Mesothelial cell of epicardium (in vitro differentiated cells): ENCODE results near the gene NAGLU. TPM values are rescaled to one million over a fixed set of nuclear protein-coding genes. Genes with fewer than 3 reads are reported as not detected.

Experiments
- DNase-seq, 2 experiments: peaks; one replicate each; pipeline ENCODE4 v3.0.0; 2021; ENCODE audit warnings: low spot score in 2 of 2; ENCODE audit not compliant: unreplicated experiment in 2 of 2
- H3K27ac Mint-ChIP-seq: 2 replicates; pipeline ENCODE4 v1.8.0; 2021; ENCODE audit warnings: mixed read lengths
- H3K27me3 Mint-ChIP-seq: 2 replicates; pipeline ENCODE4 v1.8.0; 2021; ENCODE audit warnings: low read depth, mixed read lengths
- H3K36me3 Mint-ChIP-seq: 2 replicates; pipeline ENCODE4 v1.8.0; 2021; ENCODE audit warnings: mixed read lengths
- H3K4me1 Mint-ChIP-seq: 2 replicates; pipeline ENCODE4 v1.8.0; 2021; ENCODE audit warnings: mixed read lengths
- H3K4me3 Mint-ChIP-seq: 2 replicates; pipeline ENCODE4 v1.8.0; 2021; ENCODE audit warnings: mild to moderate bottlenecking, moderate library complexity, mixed read lengths
- H3K9me3 Mint-ChIP-seq: 2 replicates; pipeline ENCODE4 v1.8.0; 2021; ENCODE audit warnings: mixed read lengths
- CTCF ChIP-seq: fragments of 200-600 bp; sonication (generic); IDR thresholded peaks from one replicate; pipeline ENCODE4 v1.5.0; 2021; ENCODE audit warnings: antibody characterized with exemption; ENCODE audit not compliant: unreplicated experiment
- microRNA-seq: library from miRNA; unstranded; fragments of <30 nt; microRNA quantifications from one replicate; pipeline ENCODE4 v1.2.0, GENCODE V29; 2021; ENCODE audit warnings: inconsistent platforms, mixed read lengths
- total RNA-seq: library from RNA; stranded (reverse); gene quantifications from 3 replicates; pipeline ENCODE4 v1.2.1, GENCODE V29; 2021

Gene NAGLU
- total RNA-seq, 1 donor from 2014 or later, result 31.9 TPM

- TF ChIP-seq CTCF, result no peak
- Mint-ChIP-seq H3K27ac (no peak overlapping the region), H3K27me3 (no peaks in the 10 kb centered on the region), H3K36me3 (peaks cover 22% of the 10 kb centered on the region), H3K9me3 (no peaks in the 10 kb centered on the region), H3K4me3 (no peak overlapping the region), H3K4me1 (peaks cover 2% of the 10 kb centered on the region)
- no peak for DNase-seq
Measured at GRCh38 chr17:42590886-42591285, 54.8 kb downstream of the NAGLU start.

DNA sequence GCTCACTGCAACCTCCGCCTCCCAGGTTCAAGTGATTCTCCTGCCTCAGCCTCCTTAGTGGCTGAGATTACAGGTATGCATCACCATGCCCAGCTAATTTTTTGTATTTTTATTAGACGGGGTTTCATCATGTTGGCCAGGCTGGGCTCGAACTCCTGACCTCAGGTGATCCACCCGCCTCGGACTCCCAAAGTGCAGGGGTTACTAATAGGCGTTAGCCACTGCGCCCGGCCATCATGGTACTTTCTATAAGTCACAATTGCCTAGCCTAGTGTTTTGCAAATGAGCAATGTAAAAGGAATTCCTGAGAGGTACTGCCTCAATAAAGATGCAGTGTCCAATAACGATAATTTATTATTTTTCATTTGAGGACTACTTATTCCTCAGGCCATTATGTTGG lies 55.4 kb downstream of the NAGLU start:
- H3K9me3 Mint-ChIP-seq, result no peaks in the 10 kb centered on the region
- no peak overlapping the region for H3K27ac Mint-ChIP-seq
- no peak overlapping the region for H3K4me3 Mint-ChIP-seq
- no peak for DNase-seq
- no peaks in the 10 kb centered on the region for H3K27me3 Mint-ChIP-seq
- H3K4me1 Mint-ChIP-seq, result peaks cover 4% of the 10 kb centered on the region
- no peak for TF ChIP-seq CTCF
- peaks cover 22% of the 10 kb centered on the region for H3K36me3 Mint-ChIP-seq

Small RNA genes within 50 kb of the gene (microRNA-seq; reads per million reads assigned to microRNA genes)
- gene MIR5010 (9.7 reads per million, percentile 32 among the genes with 10 or more reads in this experiment), gene MIR548AT (0.88 reads per million)

Other genes with a start within 250 kb of the NAGLU start
- gene STAT5A, start 247.7 kb upstream of the NAGLU start, total RNA-seq, result 9.5 to 11.7 TPM (median 11.2 TPM) in 3 replicates
- 118 to 129 TPM (median 119 TPM) in 3 replicates for gene STAT3, start 147.8 kb upstream of the NAGLU start, total RNA-seq
- 53.3 to 54.3 TPM (median 53.9 TPM) in 3 replicates for gene CAVIN1, start 113.0 kb upstream of the NAGLU start, total RNA-seq
- gene ATP6V0A1, start 77.4 kb upstream of the NAGLU start, total RNA-seq, result 60.4 to 65.6 TPM (median 65.6 TPM) in 3 replicates
- 1.6 to 3.0 TPM (median 2.2 TPM) in 3 replicates for gene HSD17B1, start 16.7 kb downstream of the NAGLU start, total RNA-seq
- gene COASY, start 25.9 kb downstream of the NAGLU start, total RNA-seq, result 60.7 to 62.0 TPM (median 61.4 TPM) in 3 replicates
- 26.1 to 27.8 TPM (median 27.0 TPM) in 3 replicates for gene MLX, start 30.9 kb downstream of the NAGLU start, total RNA-seq
- 8.3 to 9.8 TPM (median 9.7 TPM) in 3 replicates for gene PSMC3IP, start 41.5 kb downstream of the NAGLU start, total RNA-seq
- 77.7 to 79.1 TPM (median 77.8 TPM) in 3 replicates for gene RETREG3, start 73.1 kb downstream of the NAGLU start, total RNA-seq
- gene TUBG1, start 73.4 kb downstream of the NAGLU start, total RNA-seq, result 35.0 to 42.9 TPM (median 38.4 TPM) in 3 replicates
- 30.6 to 33.7 TPM (median 33.4 TPM) in 3 replicates for gene TUBG2, start 123.0 kb downstream of the NAGLU start, total RNA-seq
- gene PLEKHH3, start 140.8 kb downstream of the NAGLU start, total RNA-seq, result 35.9 to 38.2 TPM (median 37.8 TPM) in 3 replicates
- gene CCR10, start 145.6 kb downstream of the NAGLU start, total RNA-seq, result 2.0 to 2.3 TPM (median 2.1 TPM) in 3 replicates
- 20.5 to 23.1 TPM (median 20.9 TPM) in 3 replicates for gene CNTNAP1, start 146.3 kb downstream of the NAGLU start, total RNA-seq
- gene EZH1, start 208.8 kb downstream of the NAGLU start, total RNA-seq, result 38.4 to 45.1 TPM (median 42.5 TPM) in 3 replicates
- 19.5 to 22.3 TPM (median 21.6 TPM) in 3 replicates for gene RAMP2, start 225.0 kb downstream of the NAGLU start, total RNA-seq
- gene VPS25, start 237.2 kb downstream of the NAGLU start, total RNA-seq, result 59.4 to 65.0 TPM (median 64.9 TPM) in 3 replicates
- gene WNK4, start 244.4 kb downstream of the NAGLU start, total RNA-seq, result 1.3 to 1.8 TPM (median 1.7 TPM) in 3 replicates